Measurements from ENCODE around the gene SLC39A11.
A peak's percentile ranks its signal among the peaks of the same experiment; 100 is the strongest.
"Not testable (repeated sequence)": the region's sequence is repeated elsewhere in the genome, so short reads cannot be mapped to it uniquely, and the experiment has no call there.

The SLC39A11 gene

DNA sequence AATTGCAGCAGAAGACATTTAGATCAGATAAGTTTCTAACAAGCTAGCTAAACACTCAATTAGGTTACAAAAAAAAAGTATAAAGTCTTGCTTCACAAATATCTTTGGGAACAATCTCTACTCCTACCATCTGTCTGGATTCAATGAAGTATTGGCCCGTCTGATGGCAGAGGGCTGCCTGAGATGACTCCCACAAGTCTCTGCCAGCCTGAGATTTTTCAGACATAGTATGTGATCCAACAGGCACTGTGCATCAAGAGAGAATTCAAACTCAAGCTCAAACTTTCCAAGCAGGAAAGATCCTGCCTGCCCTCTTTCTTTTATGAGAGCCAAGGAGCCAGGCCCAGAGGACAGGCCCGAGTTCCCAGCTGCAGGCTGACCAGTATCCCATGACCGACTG lies 22.6 kb downstream of the SLC39A11 start:
- DNase-seq, result no peak

- no peak for DNase-seq
Observed at GRCh38 chr17:73069164-73069770, 23.2 kb downstream of the SLC39A11 start.

DNA sequence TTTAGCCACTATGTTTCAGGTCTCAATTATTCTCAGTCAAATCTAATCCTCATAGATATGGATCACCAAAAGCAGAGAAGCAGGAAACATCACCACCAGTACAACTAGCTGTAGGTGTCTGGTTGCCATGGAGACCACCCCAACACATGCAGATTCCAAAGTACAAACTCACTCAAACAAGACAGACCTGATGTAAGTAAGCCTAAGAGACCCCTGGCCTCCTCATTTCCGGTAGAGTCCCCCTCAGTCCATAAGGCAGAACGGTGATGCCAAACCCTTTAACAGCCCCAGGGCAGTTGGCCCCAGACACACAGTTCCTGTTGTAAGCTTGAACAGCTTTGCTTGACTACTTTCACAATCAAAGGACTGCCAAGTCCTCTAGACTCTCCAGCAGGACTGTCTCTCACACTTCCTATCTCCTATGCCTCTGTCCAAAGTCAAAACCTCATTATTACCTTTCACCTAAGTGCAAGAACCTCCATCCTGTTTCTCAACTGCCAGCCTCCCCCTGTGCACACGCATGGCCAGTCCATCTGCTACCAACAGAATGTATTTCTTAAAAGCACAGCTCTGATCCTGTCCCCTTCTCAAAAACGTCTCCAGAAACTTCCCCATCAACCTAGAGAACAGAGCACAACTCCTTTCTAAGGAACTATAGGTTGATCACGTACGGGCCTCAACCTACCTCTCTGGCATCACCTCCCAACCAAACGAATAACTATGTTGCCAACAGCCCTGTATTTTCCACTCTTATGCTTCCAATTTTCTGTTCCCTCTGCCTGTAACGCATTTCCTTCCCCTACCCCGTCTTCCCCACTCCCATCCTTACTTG lies 23.9 kb downstream of the SLC39A11 start:
- no peak for DNase-seq

- DNase-seq, result not testable (repeated sequence)
Observed at GRCh38 chr17:73067699-73068098, 24.8 kb downstream of the SLC39A11 start.

DNA sequence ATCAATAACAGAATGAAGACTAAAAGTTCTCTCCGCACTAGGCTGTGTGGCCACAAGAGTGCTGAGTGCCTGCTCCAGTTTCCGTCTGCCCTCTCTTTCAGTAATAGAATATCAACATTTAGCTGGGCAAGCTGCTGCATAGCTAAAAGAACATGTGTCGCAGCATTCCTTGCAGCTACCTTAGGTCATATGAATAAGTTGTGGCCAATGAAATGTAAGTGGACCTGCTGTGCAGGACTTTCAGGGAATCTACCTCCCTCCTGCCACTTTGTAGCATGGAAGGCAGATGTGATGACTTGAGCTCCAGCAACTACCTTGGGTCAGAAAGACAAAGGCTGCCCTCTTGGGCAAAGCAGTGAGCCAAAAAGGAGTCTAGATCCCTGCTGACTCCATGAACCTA lies 25.4 kb downstream of the SLC39A11 start:
- no peak for DNase-seq

- no peak for DNase-seq
Observed at GRCh38 chr17:73066148-73066884, 26.2 kb downstream of the SLC39A11 start.

DNA sequence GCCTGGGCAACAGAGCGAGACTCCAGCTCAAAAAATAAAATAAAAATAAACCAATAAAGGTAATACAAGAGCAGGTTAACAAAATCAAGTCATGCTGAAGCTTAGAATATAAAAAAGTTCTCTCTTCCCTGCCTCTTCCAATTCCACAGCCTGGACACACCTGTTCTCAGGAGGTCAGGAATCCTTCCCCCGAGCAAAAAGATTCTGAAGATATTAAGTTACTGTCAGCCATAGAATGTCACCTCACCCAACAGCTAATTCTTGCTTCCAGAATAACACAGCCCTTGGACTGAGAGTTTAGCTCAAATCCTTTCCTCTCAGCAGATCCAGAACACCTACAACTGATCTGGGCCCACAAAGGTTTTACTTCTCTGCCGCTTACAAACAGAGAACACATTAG lies 27.1 kb downstream of the SLC39A11 start:
- DNase-seq, result no peak

- peak; percentile 74 for DNase-seq
Observed at GRCh38 chr17:73064084-73064938, 28.2 kb downstream of the SLC39A11 start.

DNA sequence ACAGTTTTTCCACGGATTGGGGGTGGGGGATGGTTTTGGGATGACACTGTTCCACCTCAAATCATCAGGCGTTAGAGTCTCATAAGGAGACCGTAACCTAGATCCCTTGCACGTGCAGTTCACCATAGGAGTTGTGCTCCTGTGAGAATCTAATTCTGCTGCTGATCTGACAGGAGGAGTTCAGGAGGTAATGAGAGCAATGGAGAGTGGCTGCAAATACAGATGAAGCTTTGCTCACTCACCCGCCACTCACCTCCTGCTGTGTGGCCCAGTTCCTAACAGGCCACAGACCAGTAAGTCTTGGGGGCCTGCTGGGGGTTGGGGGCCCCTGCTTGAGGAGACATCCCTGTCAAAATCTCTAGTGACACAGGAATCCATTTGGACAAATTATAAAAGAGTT lies 29.8 kb downstream of the SLC39A11 start:
- no peak for DNase-seq

- DNase-seq, result no peak
Observed at GRCh38 chr17:73061161-73061560, 31.3 kb downstream of the SLC39A11 start.

- DNase-seq, result no peak
Observed at GRCh38 chr17:73060721-73061120, 31.8 kb downstream of the SLC39A11 start.

- DNase-seq, result not testable (repeated sequence)
Observed at GRCh38 chr17:73059713-73060112, 32.8 kb downstream of the SLC39A11 start.

DNA sequence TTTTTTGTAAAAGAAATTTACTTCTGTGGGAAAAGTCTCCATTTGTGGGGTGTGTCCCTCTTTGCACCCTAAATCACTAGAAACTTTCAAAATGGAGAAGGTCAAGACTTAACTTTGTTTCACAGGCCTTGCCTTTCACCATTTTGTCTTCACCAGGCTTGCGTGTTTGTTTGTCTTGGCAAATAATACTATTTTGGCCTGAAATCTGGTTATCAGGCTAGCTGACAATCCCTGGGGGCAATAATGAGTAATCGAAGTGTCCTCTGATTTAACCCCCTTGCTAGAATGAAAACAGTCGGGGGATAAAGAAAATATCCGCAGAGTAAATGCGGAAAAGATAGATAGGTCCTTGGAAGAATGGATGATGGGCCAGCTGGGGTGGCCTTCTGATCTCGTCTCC lies 34.5 kb downstream of the SLC39A11 start:
- DNase-seq, result no peak

DNA sequence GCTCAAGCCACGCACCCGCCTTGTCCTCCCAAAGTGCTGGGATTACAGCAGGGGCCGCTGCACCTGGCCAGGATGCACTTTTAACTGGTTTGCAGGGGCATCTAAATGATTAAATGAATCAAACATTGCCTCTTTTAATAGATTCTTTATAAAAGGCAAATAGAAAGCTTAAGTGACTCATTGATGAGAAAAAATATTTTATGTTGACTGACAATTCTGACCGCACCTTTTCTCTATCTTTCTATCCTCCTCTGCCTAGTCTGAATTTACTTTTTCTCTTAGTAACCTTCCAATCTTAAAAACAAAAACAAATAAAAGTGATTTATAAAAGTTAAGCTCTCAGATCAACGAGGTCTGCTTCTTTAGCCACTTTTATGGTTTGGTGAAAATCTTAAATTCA lies 35.3 kb downstream of the SLC39A11 start:
- no peak for DNase-seq

DNA sequence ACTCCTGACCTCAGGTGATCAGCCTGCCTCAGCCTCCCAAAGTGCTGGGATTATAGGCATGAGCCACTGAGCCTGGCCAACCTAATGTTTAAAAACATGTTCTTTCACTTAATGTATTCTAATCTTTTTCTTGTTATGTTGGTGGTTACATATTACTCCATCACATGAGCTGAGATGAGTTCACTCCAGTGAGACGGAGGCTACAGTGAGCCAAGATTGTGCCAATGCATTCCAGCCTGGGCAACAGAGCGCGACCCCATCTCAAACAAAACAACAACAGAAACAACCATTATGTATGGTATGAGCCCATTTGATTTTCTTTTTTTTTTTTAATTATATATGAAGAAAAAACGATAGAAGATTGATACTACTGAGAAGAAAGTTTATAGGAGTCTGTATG lies 39.6 kb downstream of the SLC39A11 start:
- DNase-seq, result no peak

GRCh38 chr17:73050797-73051196 lies 41.7 kb downstream of the SLC39A11 start:
- DNase-seq, result no peak

- no peak for DNase-seq
Observed at GRCh38 chr17:73048170-73048569, 44.3 kb downstream of the SLC39A11 start.

DNA sequence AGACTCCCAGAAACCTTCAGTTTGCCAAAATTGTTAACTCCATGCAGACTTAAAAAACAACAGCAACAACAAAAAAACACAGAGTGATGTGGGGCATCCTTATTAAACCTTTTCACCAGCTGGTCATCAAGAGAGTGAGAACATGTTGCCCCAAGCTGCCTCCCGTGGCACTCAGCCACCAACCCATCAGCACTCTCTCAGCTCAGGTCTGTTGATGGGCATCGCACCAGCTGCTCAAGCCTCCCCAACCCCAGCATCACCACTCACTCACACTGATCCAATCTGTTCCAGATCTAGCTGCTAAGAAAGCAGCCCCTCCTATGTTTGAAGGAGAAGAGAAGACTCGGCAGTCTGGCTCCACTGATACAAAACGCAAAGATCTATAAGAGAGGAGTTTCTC lies 46.8 kb downstream of the SLC39A11 start:
- peak; percentile 93 for DNase-seq

- DNase-seq, result no peak
Observed at GRCh38 chr17:73043686-73044581, 48.6 kb downstream of the SLC39A11 start.

GRCh38 chr17:73042809-73043685 lies 49.4 kb downstream of the SLC39A11 start:
- DNase-seq, result no peak

DNA sequence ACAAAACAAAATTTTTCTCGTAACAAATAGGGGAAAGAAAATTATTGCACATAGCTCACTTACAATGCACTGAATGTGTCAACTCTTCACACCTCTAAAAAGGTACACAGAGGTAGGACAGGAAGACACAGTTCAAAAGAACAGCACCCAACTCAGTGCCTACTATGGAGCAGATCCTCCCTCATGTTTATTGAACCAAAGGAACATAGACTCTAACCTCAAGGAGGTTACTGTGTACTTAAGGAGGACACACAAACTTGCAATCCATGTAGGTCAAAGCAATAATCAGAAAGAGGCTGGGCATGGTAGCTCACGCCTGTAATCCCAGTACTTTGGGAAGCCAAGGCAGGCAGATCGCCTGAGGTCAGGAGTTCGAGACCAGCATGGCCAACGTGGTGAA lies 50.3 kb downstream of the SLC39A11 start:
- DNase-seq, result no peak

Data from NCI-H1694 (cell line).